C4-2B (cell line): ENCODE results near the gene EMCN.

ENCODE experiments used
- CTCF ChIP-seq: fragments of 450-650 bp; conservative IDR thresholded peaks from 2 replicates; pipeline ENCODE4 v1.5.1; 2017; ENCODE audit warnings: mild to moderate bottlenecking
- ZFX ChIP-seq: fragments of 450-650 bp; IDR thresholded peaks from 2 replicates; pipeline ENCODE4 v1.6.1; 2017

GRCh38 chr4:100548200-100548560 is 30.4 kb upstream of the EMCN start:
- TF ChIP-seq CTCF (no peak), ZFX (no peak)
